Urinary bladder (tissue), 4 donors: ENCODE results near the gene EMILIN3. TPM values are rescaled to one million over a fixed set of nuclear protein-coding genes. Genes with fewer than 3 reads are reported as not detected.

Experiments
- DNase-seq: peaks from one replicate; pipeline ENCODE4 v3.0.0-alpha.2; 2015; ENCODE audit errors: extremely low spot score
- H3K27ac ChIP-seq: one replicate; pipeline ENCODE4 v1.5.1; 2013; ENCODE audit warnings: low read depth, mild to moderate bottlenecking, moderate library complexity
- H3K36me3 ChIP-seq: one replicate; pipeline ENCODE4 v1.6.1; 2013; ENCODE audit warnings: mild to moderate bottlenecking, moderate library complexity; ENCODE audit not compliant: insufficient read depth
- H3K4me1 ChIP-seq: one replicate; pipeline ENCODE4 v1.6.1; 2013; ENCODE audit warnings: mild to moderate bottlenecking, moderate library complexity; ENCODE audit not compliant: insufficient read depth
- H3K4me3 ChIP-seq: one replicate; pipeline ENCODE4 v1.5.1; 2013; ENCODE audit warnings: low read depth, low read length
- WGBS: extraction: QIAGEN DNeasy Blood & Tissue Kit; methylation state at CpG from one replicate; pipeline ENCODE4 v1.1.7; 2013; 5-methylcytosine and 5-hydroxymethylcytosine counted together
- polyA plus RNA-seq: library from polyadenylated mRNA; stranded (reverse); fragments of 200-250 nt; gene quantifications from one replicate; pipeline ENCODE4 v1.2.3, GENCODE V29; 2013
- total RNA-seq: library from RNA; depleted of rRNA; stranded (reverse); fragments of >200 nt; gene quantifications from one replicate; pipeline ENCODE4 v1.2.3, GENCODE V29; 2014
- donor health status: healthy with polysubstance abuse.
- donor health status: healthy.

EMILIN3 gene
- total and polyA plus RNA-seq, 2 donors: 2.1 to 4.1 TPM

DNA sequence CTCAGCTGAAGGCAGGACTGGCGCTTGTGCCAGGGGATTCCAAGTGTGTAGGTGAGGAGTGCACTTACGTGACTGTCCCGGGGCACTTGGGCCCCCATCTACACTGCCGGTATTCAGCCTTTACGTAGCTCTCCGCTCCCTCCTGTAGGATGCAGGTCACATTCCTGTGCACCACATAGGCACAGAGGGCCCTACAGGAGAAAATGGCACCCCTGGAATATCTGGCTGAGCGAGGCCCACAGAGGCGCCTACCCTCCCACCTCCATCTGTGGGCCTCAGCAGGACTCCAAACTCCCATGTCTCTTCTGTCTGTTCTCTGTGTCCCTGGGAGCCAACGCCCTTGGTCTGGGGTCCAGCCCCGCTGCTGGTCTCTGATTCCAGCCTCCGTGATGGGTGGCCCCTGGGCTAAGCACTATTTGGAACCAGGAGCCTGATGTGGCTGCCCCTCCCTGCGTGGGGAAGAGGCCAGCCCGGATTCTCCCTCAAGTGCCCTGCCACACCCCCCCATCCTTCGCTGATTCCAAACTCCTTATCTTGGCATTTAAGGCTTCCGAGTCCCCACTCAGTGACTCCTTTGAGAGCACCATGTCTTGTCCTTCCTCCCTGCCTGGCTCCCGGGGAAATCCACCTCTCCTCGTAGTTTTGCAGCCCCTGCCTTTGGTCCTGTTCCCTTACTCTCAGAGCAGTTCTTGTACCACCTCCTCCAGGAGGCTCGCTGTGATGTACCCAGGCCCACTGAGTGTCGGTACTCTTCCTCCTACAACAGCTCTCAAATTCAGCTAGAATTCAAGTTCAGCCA, 1.5 kb downstream of the EMILIN3 start:
- H3K27ac ChIP-seq: no peak overlapping the region
- DNase-seq: no peak

GRCh38 chr20:41364236-41364855, 2.3 kb downstream of the EMILIN3 start:
- Histone ChIP-seq H3K27ac (no peak overlapping the region), H3K4me1 (no peaks in the 10 kb centered on the region), H3K36me3 (no peaks in the 10 kb centered on the region), H3K4me3 (no peak overlapping the region)
- 85% methylated on average over 13 of the region's 13 CpGs for WGBS
- no peak for DNase-seq

More for the DNA sequence above, 1.5 kb downstream of the EMILIN3 start:
- no peaks in the 10 kb centered on the region for H3K36me3 ChIP-seq
- H3K4me1 ChIP-seq: no peaks in the 10 kb centered on the region
- no peak overlapping the region for H3K4me3 ChIP-seq
- 89% methylated on average over 19 of the region's 19 CpGs for WGBS

GRCh38 chr20:41363601-41364000, 3.0 kb downstream of the EMILIN3 start:
- no peak overlapping the region for H3K4me3 ChIP-seq
- H3K27ac ChIP-seq: no peak overlapping the region
- H3K4me1 ChIP-seq: no peaks in the 10 kb centered on the region
- WGBS: 94% methylated on average over 7 of the region's 7 CpGs
- H3K36me3 ChIP-seq: no peaks in the 10 kb centered on the region
- DNase-seq: no peak

DNA sequence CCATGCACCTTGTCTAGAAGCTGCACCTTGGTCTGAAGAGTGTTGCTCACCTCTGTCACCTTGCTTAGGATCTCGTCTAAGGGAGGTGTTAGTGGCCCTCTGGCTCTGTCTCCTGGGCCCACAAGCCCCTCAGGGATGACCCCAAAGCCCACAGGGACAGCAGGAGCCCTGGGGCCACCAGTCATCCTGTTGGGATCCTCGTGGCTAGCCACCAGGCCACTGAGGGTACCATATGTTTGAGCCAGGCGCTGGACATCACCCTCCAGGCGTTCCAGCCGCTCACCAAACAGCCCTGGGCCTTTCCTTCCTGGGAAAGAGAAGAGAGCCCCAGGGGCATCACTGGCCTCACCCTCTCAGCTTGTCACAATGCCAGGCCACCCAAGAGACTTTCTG, 3.9 kb downstream of the EMILIN3 start:
- Histone ChIP-seq H3K4me3 (no peak overlapping the region), H3K4me1 (no peaks in the 10 kb centered on the region), H3K36me3 (no peaks in the 10 kb centered on the region), H3K27ac (no peak overlapping the region)
- DNase-seq: no peak
- 94% methylated on average over 5 of the region's 5 CpGs for WGBS

GRCh38 chr20:41361757-41362747, 4.6 kb downstream of the EMILIN3 start:
- Histone ChIP-seq H3K4me1 (no peaks in the 10 kb centered on the region), H3K4me3 (no peak overlapping the region), H3K27ac (no peak overlapping the region), H3K36me3 (no peaks in the 10 kb centered on the region)
- DNase-seq: no peak
- 87% methylated on average over 45 of the region's 45 CpGs for WGBS

DNA sequence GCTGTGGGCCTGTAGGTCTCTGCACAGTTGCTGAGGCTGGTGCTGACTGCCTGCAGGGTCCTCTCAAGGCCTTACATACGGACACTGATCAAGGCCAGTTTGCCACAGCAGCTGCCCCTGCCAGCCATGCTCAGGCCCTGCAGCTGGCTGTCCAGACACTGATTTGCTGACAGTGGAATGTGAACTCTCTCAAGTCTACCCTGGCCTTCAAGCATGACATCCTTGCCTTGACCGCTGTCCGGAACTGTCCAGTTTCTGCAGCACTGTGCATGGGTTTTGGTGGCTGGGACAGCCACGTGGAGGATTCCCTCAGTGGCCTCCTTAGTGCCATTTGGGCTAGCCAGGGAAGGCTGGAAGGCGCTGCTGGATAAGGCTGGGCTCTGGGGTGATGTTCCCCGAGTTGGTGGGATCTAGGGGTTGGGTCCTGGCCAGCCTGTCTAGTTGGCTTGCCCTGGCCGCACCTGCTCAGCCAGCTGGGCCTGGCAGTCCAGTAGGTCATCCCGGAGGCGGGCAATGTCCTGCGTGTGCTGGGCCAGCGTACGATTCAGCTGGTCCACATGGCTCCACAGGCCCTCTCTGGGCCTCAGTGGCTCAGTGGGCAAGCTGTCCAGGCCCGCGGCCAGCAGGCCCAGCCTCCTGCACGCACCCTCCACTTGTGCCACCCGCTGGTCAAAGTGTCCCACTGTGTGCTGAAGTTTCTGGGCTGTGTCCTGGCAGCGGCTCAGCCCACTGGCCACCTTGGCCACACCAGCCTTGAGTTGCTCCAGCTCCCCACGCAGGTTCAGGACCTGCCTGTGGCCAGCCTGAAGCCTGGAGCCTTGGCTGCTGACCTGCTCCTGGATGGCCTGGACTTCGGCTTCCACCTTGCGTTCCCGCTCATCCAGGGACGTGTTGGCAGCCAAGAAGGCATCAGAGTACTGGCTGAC, 5.5 kb downstream of the EMILIN3 start:
- 92% methylated on average over 22 of the region's 22 CpGs for WGBS
- no peaks in the 10 kb centered on the region for H3K4me1 ChIP-seq
- no peak overlapping the region for H3K27ac ChIP-seq

DNA sequence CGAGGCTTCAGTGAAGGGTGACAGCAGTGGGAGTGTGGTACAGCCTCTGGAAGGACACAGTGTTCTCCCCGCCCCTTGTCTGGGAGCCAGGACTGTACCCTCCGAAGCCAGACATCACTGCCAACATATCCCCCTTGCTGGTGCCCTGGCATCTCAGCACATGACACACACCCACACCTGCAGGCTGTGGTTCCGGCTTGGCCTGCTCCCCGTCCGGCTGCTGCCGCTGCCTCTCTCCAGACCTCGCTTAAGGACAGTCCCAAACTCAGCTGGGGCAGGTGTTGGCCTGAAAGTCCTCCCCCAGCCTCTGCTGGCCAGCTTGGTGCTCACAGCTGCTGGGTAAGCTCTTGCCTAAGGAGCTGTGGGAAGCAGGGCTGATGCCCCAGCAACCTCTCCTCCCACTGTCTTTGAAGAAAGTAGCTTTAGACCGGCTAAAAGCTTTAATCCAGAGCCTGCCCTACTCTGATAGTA, 7.0 kb downstream of the EMILIN3 start:
- H3K4me1 ChIP-seq: no peaks in the 10 kb centered on the region
- 90% methylated on average over 9 of the region's 9 CpGs for WGBS
- no peak overlapping the region for H3K27ac ChIP-seq

More for the DNA sequence above, 5.5 kb downstream of the EMILIN3 start:
- Histone ChIP-seq H3K4me3 (no peak overlapping the region), H3K36me3 (no peaks in the 10 kb centered on the region)
- DNase-seq: no peak

GRCh38 chr20:41358717-41359116, 7.9 kb downstream of the EMILIN3 start:
- no peak overlapping the region for H3K27ac ChIP-seq
- DNase-seq: no peak
- WGBS: 94% methylated on average over 7 of the region's 7 CpGs
- no peaks in the 10 kb centered on the region for H3K4me1 ChIP-seq
- H3K36me3 ChIP-seq: no peaks in the 10 kb centered on the region
- H3K4me3 ChIP-seq: no peak overlapping the region

More for the DNA sequence above, 7.0 kb downstream of the EMILIN3 start:
- Histone ChIP-seq H3K4me3 (no peak overlapping the region), H3K36me3 (no peaks in the 10 kb centered on the region)
- DNase-seq: no peak

- no peak for DNase-seq
- 92% methylated on average over 9 of the region's 9 CpGs for WGBS
- Histone ChIP-seq H3K27ac (no peak overlapping the region), H3K4me1 (no peaks in the 10 kb centered on the region), H3K36me3 (no peaks in the 10 kb centered on the region), H3K4me3 (no peak overlapping the region)
These were observed 8.4 kb downstream of the EMILIN3 start for GRCh38 chr20:41358230-41358629.

DNA sequence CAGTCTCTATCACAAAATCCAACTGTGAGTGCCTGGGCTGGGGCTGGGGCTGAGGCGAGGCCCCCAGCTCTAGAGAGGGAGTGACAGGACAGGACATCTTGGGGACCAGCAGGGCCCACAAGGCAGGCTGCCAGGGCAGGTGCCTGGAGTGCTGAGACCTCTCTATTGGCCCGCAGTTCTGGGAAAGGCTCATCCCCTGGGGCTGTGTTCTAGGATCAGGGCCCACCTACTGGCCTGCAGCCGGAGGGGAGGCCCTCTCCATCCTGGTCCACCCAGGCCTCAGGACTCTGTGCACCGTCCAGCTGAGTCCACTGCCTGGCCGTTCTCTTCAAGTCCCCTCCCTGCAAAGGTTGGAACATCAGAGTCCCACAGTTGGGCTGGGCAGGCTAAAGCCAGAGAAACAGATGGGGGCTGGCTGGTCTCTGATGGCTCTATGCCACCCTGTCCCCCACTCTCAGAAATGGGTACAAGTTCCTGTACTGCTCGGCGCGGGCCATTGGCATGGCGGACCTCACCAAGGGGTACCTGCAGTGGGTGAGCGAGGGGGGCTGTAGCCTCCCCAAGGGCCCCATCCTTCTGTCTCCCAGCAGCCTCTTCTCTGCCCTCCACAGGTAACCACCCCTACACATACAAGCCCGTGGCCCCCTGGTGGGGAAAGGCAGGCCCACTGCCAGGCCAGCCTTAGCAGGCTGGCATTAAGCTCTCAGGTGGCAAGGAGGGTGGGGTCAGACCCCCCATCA, 9.0 kb downstream of the EMILIN3 start:
- DNase-seq: no peak
- H3K4me3 ChIP-seq: no peak overlapping the region
- no peak overlapping the region for H3K27ac ChIP-seq
- no peaks in the 10 kb centered on the region for H3K4me1 ChIP-seq
- WGBS: 89% methylated on average over 11 of the region's 11 CpGs
- H3K36me3 ChIP-seq: no peaks in the 10 kb centered on the region

DNA sequence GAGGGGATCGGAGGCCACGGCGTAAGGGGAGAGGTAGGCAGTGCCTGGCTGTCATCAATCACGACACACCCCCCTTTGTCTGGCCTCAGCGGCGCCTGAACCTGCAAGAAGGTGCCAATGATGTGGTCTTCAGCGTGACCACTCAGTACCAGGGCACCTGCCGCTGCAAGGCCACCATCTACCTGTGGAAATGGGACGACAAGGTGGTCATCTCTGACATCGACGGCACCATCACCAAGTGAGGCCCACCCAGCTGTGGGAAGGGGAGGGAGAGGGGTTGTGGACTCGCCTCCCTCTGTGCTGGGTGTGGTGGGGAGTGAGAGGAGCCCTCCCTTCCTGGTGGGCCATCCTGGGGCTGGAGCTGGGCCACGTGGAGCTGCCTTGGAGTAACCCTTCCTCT, 9.7 kb downstream of the EMILIN3 start:
- Histone ChIP-seq H3K4me3 (no peak overlapping the region), H3K4me1 (no peaks in the 10 kb centered on the region), H3K27ac (no peak overlapping the region), H3K36me3 (no peaks in the 10 kb centered on the region)
- 81% methylated on average over 13 of the region's 13 CpGs for WGBS
- DNase-seq: no peak

DNA sequence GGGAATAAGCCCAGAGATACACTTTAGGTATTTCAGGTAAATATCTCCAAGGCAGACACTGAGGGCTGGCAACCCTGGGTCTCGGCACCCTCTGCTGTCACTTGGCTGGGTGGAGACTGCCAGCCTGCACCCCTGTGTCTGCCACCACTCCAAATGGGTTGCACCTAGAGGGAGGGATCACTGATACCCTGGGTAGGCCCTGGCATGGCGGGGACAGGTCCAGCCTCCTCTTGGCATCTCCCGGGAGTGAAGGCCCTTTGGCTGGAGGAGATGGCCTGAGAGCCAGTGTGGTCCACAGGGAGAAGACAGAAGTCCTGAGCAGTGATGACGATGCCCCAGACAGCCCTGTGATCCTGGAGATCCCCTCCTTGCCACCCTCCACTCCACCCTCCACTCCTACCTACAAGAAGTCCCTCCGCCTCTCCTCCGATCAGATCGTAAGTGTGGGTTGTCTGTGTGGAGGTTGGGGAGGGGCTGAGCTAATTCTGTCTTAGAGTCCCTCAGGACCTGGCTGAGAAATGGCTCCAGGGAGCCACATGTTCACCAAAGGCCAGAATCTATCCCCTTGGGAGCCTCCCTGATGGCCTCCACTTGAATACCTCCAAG, 10.9 kb downstream of the EMILIN3 start:
- WGBS: 95% methylated on average over 7 of the region's 7 CpGs
- Histone ChIP-seq H3K4me3 (no peak overlapping the region), H3K36me3 (no peaks in the 10 kb centered on the region), H3K4me1 (no peaks in the 10 kb centered on the region), H3K27ac (no peak overlapping the region)
- no peak for DNase-seq
